ENCODE results near the gene SQOR.

DNA sequence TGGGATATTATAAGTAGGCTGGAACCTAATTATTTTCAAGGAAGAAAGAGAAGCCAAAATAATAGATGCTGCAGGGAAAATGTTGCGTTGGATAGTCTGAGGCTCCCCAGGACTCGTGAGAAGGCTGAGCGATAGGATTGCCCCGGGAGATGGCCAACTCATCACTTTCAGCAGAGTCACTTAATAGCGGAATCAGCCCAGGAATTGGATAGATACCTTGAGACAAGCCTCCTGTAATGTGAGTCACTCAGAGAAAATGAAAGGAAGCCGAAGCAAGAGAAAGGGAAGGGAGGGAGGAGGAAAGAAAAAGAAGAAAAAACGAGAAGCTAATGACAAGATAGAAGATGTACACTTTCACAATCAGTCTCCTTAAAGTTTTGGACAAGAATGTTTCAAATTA is 94.3 kb downstream of the SQOR start:
- TF ChIP-seq, protein P1, sequence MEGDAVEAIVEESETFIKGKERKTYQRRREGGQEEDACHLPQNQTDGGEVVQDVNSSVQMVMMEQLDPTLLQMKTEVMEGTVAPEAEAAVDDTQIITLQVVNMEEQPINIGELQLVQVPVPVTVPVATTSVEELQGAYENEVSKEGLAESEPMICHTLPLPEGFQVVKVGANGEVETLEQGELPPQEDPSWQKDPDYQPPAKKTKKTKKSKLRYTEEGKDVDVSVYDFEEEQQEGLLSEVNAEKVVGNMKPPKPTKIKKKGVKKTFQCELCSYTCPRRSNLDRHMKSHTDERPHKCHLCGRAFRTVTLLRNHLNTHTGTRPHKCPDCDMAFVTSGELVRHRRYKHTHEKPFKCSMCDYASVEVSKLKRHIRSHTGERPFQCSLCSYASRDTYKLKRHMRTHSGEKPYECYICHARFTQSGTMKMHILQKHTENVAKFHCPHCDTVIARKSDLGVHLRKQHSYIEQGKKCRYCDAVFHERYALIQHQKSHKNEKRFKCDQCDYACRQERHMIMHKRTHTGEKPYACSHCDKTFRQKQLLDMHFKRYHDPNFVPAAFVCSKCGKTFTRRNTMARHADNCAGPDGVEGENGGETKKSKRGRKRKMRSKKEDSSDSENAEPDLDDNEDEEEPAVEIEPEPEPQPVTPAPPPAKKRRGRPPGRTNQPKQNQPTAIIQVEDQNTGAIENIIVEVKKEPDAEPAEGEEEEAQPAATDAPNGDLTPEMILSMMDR (IDR thresholded peaks at IDR 0.05 in 8 of 11, conservative IDR thresholded peaks at IDR 0.05 in 3 of 11) = no peak
- TF ChIP-seq POLR2A (IDR thresholded peaks at IDR 0.05) (no peak), POLR2AphosphoS5 (IDR thresholded peaks at IDR 0.05) (no peak)

Data from spleen (tissue), 7 donors.